DND-41 (cell line): ENCODE results near the gene HACD3.

Source experiments
- EZH2 ChIP-seq: IDR thresholded peaks from 3 replicates; pipeline ENCODE4 v1.6.1; 2012; ENCODE audit warnings: borderline replicate concordance, low read depth, mild to moderate bottlenecking, moderate library complexity, low read length, inconsistent platforms; ENCODE audit not compliant: severe bottlenecking
- TF ChIP-seq, protein P1 (sequence below): IDR thresholded peaks from 2 replicates; pipeline ENCODE4 v1.5.1; 2012; ENCODE audit warnings: borderline replicate concordance, low read length, moderate library complexity, mild to moderate bottlenecking; ENCODE audit not compliant: poor library complexity, severe bottlenecking; ENCODE audit errors: extremely low read depth

DNA sequence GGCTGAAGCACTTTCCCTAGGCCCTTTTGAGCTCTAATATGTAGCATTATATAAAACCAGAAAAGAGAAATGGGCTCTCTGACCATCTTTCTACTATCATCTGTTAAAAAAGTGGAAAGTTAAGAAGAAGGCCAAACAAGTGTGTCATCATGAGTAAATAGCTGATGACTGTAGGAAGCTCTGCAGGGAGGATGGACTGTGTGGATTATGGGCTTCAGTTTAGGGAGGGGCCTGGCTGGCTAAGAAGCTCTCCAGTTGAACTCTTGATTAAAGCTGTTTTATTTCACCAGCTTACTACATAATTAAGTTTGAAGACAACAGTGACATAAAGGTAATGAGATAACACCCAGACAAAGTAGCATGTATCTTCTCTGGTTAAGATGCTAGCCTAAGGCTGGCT is 50.0 kb downstream of the HACD3 start:
- TF ChIP-seq, protein P1, sequence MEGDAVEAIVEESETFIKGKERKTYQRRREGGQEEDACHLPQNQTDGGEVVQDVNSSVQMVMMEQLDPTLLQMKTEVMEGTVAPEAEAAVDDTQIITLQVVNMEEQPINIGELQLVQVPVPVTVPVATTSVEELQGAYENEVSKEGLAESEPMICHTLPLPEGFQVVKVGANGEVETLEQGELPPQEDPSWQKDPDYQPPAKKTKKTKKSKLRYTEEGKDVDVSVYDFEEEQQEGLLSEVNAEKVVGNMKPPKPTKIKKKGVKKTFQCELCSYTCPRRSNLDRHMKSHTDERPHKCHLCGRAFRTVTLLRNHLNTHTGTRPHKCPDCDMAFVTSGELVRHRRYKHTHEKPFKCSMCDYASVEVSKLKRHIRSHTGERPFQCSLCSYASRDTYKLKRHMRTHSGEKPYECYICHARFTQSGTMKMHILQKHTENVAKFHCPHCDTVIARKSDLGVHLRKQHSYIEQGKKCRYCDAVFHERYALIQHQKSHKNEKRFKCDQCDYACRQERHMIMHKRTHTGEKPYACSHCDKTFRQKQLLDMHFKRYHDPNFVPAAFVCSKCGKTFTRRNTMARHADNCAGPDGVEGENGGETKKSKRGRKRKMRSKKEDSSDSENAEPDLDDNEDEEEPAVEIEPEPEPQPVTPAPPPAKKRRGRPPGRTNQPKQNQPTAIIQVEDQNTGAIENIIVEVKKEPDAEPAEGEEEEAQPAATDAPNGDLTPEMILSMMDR: no peak
- TF ChIP-seq EZH2: no peak
